Measurements from ENCODE around the gene RRAS2. TPM values are rescaled to one million over a fixed set of nuclear protein-coding genes. Genes with fewer than 3 reads are reported as not detected.

RRAS2 gene
- total RNA-seq, 1 donor from 2014 or later, result 51.9 TPM

DNA sequence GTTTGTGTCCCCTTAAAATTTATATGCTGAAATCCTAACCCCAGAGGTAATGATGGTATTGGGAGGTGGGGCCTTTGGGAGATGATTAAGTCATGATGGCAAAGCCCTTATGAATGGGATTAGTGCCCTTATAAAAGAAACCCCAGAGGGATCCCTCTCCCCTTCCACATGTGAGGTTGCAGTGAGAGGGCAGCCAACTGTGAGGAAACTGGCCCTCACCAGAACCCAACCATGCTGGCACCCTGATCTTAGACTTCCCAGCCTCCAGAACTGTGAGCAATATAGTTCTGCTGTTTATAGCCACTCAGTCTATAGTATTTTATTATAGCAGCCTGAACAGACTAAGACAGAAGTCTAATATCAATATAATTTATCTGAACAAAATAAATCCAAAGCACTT lies 27.1 kb upstream of the RRAS2 start:
- H3K27ac Mint-ChIP-seq, result no peak overlapping the region
- H3K4me1 Mint-ChIP-seq, result peaks cover 3% of the 10 kb centered on the region
- no peak for TF ChIP-seq CTCF (IDR thresholded peaks at IDR 0.05; ENCODE audit: unreplicated experiment)
- peaks cover 37% of the 10 kb centered on the region for H3K27me3 Mint-ChIP-seq (ENCODE audit: low read depth)
- DNase-seq (ENCODE audit: low spot score in 2 of 2, unreplicated experiment in 2 of 2), result no peak
- H3K36me3 Mint-ChIP-seq, result no peaks in the 10 kb centered on the region
- no peaks in the 10 kb centered on the region for H3K9me3 Mint-ChIP-seq
- no peak overlapping the region for H3K4me3 Mint-ChIP-seq

GRCh38 chr11:14384338-14384737 lies 25.4 kb upstream of the RRAS2 start:
- H3K27ac Mint-ChIP-seq, result no peak overlapping the region
- H3K36me3 Mint-ChIP-seq, result no peaks in the 10 kb centered on the region
- peaks cover 51% of the 10 kb centered on the region for H3K27me3 Mint-ChIP-seq (ENCODE audit: low read depth)
- H3K4me1 Mint-ChIP-seq, result peaks cover 4% of the 10 kb centered on the region
- no peak for TF ChIP-seq CTCF (IDR thresholded peaks at IDR 0.05; ENCODE audit: unreplicated experiment)
- no peaks in the 10 kb centered on the region for H3K9me3 Mint-ChIP-seq
- no peak overlapping the region for H3K4me3 Mint-ChIP-seq
- no peak for DNase-seq (ENCODE audit: low spot score in 2 of 2, unreplicated experiment in 2 of 2)

DNA sequence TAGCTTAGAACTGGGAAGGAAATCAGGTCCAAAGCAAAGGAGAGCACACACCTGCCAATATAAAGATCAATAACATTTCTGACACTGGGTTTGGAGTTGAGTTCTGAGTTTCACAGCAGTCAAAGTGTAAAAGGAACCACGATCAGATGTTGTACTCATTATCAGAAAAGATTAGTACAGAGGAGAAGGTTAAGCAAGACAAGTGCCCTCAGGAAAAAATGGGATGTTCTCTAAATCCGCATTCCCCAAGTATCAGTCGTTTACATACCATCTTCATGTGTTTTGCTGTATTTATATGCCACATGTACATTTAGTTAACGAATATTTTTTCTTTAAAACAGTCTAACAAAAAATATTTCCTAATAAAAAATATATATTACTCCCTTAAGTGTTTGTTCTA lies 23.0 kb upstream of the RRAS2 start:
- Mint-ChIP-seq H3K27me3 (ENCODE audit: low read depth) (peaks cover 57% of the 10 kb centered on the region), H3K9me3 (no peaks in the 10 kb centered on the region), H3K4me1 (peaks cover 4% of the 10 kb centered on the region), H3K36me3 (no peaks in the 10 kb centered on the region), H3K27ac (no peak overlapping the region), H3K4me3 (no peak overlapping the region)
- DNase-seq (ENCODE audit: low spot score in 2 of 2, unreplicated experiment in 2 of 2), result no peak
- no peak for TF ChIP-seq CTCF (IDR thresholded peaks at IDR 0.05; ENCODE audit: unreplicated experiment)

- no peaks in the 10 kb centered on the region for H3K36me3 Mint-ChIP-seq
- DNase-seq (ENCODE audit: low spot score in 2 of 2, unreplicated experiment in 2 of 2), result peak; percentile 41 to 71
- no peak for TF ChIP-seq CTCF (IDR thresholded peaks at IDR 0.05; ENCODE audit: unreplicated experiment)
- no peaks in the 10 kb centered on the region for H3K9me3 Mint-ChIP-seq
- peak overlapping the region; percentile 63 for H3K4me3 Mint-ChIP-seq
- peaks cover 57% of the 10 kb centered on the region for H3K27me3 Mint-ChIP-seq (ENCODE audit: low read depth)
- no peak overlapping the region for H3K27ac Mint-ChIP-seq
- H3K4me1 Mint-ChIP-seq, result peaks cover 4% of the 10 kb centered on the region
Measured at GRCh38 chr11:14380947-14381561, 22.1 kb upstream of the RRAS2 start.

DNA sequence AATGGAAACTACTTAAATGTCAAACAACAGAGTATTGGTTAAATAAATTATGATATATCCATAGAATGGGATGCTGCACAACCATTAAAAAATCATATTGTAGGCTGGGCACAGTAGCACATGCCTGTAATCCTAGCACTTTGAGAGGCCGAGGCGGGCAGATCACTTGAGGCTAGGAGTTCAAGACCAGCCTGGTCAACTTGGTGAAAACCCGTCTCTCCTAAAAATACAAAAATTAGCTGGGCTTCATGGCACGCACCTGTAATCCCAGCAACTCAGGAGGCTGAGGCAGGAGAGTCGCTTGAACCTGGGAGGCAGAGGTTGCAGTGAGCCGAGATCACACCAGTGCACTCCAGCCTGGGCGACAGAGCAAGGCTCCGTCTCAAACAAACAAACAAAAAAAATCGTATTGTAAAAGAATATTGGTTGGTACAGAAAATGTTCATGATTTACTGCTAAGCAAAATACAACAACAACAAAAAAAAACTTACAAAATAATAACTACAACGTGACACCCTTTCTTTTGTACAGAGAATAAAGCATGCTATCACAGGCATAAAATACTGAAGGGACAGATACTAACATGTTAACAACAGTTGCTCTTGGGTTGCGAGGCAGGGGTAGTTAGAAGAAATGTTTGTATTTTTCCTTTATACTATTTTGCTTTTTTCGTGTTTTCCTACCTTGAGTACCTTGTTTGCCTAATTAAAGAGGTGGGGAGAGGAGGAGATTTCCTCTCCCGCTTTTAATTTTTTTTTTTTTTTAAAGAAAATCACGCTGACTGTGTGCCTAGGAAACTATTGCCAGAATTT lies 21.3 kb upstream of the RRAS2 start:
- peaks cover 57% of the 10 kb centered on the region for H3K27me3 Mint-ChIP-seq (ENCODE audit: low read depth)
- H3K27ac Mint-ChIP-seq, result no peak overlapping the region

More for the DNA sequence above, 21.3 kb upstream of the RRAS2 start:
- peak overlapping the region; percentile 63 for H3K4me3 Mint-ChIP-seq
- no peaks in the 10 kb centered on the region for H3K9me3 Mint-ChIP-seq
- peaks cover 4% of the 10 kb centered on the region for H3K4me1 Mint-ChIP-seq
- H3K36me3 Mint-ChIP-seq, result no peaks in the 10 kb centered on the region
- no peak for DNase-seq (ENCODE audit: low spot score in 2 of 2, unreplicated experiment in 2 of 2)
- no peak for TF ChIP-seq CTCF (IDR thresholded peaks at IDR 0.05; ENCODE audit: unreplicated experiment)
